OCI-M2 (cell line): ENCODE data around the gene DPH5.
"Not testable (repeated sequence)": the region's sequence is repeated elsewhere in the genome, so short reads cannot be mapped to it uniquely, and the experiment has no call there.

Source experiments
- DNase-seq: peaks from one replicate; lab custom pipeline; 2025; ENCODE audit not compliant: unreplicated experiment; lab: John Stamatoyannopoulos, UW

DPH5 gene

DNA sequence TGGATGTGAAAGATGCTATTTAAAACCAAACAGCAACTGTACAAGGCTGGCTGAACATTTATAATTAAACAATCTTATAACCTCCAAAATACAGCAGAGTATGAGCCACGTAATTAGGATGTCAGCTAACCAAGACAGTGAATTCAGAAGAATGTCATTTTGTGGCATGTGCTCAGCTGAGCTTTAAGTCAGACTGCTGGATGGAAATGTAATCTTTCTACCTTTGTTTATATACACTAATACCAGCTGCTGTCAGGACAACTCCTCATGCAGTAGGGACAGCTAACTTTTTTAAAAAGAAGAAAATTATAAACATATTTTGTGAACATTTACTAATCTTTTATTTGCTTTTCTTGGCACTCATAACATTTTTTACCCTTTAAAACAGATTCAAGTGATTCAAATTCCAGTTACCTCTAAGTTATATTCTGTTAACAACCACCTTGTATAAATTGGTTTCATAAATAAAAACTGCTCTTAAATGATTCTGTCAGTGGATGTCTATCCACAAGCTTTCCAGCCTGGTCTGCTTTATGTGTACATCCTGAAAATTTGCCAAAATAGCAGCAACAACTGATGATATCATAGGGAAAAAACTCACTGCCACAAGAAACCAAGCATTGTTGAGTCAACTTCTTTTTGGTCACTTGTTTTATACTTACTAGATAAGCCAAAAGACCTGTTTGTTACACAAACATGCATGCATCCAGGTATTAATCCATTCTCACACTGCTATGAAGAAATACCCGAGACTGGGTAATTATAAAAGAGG, 36.1 kb downstream of the DPH5 start:
- DNase-seq: no peak

DNA sequence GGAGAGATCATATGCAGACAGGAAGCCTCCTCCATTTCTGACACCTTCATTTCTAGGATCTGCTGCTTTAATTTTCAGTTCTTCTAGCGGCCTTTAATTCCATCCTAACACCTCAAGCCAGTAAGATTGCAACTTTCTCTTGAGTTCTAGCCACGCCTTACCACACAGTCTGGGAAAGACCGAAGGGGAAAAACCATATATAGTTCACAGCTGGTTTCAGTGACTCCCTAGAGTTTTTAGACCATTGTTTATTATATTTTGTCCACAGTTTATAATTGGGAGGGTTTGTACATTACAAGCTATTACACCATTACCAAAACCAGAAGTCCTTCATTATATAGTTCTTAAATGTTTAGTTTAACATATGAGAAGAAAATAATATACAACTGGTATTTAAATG, 37.5 kb downstream of the DPH5 start:
- no peak for DNase-seq

DNA sequence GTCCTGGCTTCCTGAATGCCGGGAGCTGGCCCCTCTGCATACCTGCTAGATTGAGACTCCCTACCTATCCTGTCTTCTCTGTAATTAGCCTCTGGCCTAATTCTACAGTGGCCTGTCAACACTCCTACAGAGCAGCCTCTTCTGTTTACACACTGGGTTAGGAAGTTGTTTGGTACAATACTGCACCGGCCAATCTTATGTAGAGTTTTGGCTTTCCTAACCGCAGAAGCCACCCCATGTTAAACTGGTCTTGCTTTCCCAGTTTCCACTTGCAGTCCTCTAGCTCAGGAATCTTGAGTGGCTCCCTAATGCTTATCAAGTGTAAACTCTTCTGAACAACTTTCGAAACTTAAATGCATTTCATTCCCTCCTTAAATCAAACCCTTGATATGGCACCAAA, 42.8 kb downstream of the DPH5 start:
- DNase-seq: no peak

DNA sequence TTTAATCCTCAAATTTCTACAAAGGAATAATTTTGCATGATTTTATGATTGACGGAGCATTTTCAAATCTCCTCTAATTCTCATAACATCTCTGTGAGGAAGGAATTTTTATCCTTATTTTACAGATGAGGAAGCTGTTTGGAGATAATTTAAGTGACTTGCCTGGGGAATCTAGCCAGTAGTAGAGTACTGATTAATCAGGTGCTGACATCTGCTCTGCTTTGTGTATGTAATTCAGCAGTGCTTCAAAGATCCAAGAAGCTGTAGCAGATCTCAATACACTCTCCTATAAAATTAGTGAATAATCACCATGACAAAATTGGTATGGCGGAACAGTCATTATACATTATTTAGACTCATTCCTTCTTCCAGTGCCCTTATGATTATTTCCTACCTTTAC, 46.0 kb downstream of the DPH5 start:
- DNase-seq: no peak

DNA sequence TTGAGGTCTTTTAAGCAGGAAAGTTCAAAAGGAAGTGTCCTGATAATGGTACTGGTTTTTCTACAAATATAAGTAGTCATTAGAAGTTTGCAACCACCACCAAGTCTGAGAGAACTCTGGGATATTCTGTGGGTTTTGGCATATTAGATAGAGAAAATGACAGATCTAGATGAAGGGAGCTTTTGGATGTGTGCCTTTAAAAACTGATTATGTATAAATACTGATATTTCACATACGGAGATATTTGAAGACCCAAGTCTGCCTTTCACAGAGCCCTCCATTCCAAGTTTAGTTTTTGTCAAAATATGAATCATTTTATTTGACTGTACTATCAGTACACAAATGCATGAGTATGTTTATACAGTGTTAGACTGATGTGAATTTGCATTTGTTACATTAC, 48.6 kb downstream of the DPH5 start:
- no peak for DNase-seq

DNA sequence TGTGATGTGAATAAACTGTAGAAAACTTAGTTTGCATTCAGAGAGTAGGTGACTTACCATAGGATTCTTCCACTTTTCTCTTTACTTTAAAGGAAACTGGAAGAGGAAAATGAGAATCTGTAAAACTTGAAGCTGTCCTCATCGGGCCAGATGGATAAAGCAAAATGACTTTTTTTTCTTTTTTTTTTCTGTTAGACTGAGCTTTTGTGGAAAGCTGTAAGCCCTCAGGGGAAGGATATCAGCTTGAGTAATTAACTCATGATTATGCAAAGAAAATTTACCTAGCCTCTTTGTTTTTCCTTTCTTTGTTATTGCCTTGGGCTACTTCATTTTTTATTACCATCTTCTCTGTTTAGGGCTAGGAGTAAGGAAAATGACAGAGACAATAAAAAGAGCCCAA, 53.4 kb downstream of the DPH5 start:
- no peak for DNase-seq

DNA sequence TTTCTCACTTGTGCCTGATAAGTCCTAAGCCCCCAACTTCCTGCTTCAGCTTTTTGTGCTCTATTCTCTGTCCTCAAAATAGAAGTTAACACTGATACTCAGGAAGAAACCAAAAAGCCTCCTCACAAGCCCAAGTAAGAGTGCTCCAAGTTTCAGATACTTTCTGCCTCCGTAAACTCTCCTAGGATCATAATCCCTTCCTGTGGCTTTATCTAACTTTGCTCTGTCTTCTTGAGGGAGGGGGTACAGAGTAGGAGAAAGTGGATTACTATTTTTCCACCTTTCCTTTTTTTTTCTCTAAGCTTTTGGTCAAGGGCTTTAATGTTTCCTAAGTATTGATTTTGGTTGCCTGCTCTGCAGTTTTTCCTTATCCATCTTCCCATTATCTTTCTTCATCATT, 54.6 kb downstream of the DPH5 start:
- no peak for DNase-seq

DNA sequence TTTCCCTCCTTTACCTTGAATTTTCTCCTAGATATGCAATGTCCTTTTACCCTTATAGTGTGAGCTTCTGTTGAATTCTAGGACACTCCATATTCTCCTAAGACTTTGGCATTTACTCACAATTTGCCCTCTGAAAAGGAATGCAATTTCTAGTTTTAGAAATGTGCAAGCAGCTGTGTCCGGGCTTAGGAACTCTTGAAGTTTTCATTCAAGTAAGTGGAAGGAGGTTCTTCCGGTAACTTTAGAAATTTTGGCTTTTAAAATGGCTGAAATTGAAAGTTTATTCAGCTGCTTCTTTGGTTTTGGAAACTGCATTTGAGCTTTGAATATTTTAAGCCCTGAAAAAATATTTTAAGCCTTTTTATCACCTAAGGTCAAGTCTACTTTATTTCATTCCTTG, 56.3 kb downstream of the DPH5 start:
- DNase-seq: no peak

DNA sequence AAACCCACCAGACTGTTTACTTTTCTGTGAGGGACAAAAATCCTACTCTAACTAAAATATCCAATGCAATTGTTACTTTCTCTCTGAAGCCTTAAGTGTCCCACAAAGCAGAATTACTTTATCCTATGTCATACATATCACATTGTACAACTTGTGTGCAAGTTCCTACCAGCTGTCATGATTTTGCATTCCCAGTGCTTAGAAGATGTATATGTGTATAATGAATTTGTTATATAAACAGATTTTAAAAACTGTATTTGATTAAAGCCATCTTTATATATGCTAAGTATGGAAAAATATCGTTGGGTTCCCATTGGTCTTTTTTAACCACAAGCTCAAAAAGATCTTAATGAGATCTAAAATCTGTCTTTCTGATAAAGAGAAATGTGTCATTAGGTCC, 57.0 kb downstream of the DPH5 start:
- DNase-seq: no peak

DNA sequence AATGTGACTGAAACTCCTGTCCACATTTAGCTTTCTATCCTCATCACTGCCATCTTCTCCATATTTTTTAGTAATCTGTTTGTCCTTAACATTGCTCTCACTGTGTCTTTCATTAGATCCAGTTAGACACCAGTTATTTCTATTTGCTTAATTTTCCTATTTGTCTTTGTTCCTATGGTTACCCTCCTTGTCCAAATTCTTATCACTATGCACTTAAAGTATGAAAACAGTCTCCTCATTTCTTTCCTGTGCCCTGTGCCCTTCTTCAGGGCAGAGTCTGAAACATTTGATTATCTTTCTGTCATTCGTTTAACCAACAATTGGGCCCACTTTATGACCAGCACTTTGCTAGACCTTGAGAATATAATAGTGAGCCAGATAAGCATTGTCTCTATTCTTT, 65.5 kb downstream of the DPH5 start:
- DNase-seq: no peak

DNA sequence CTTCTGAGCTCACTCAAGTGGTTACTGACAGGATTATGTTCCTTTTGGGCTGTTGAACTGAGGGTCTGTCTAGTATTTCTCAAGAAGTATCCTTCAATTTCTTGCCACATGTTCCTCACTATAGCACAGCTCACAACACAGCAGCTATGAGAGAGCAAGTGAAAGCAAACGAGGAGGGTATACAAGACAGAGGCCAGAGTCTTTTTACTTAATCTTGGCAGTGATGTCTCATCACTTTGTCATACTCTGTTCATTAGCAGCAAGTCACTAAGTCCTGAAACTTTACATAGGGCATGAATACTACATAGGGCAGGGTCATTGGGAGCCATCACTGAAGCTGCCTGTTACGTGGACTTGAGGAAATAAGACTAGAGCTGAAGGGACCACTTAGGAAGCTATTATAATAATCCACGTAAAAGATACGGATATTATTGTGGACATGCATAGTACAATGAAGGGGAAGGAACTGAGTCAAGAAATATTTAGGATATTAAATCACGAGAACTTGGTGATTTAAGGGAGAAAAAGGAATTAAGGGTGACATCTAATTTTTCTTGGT, 66.0 kb downstream of the DPH5 start:
- DNase-seq: no peak

DNA sequence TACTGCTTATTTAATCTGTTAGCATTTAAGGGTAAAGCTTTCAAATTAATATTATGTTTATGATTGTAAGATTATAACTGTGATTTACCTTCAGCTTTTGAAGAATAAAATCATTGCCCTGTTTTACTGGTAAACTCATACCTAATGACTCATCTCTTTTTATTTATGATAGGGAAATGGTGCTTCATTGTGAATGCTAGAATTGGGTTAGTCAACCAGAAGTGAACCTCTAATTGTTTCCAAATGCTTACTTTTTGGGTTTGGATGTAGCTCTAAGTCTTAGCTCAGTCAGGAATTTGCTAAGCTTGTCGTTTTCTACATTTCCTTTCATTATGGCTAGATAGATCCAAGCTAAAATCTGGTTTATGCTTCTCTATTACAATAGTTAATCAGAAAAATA, 70.3 kb downstream of the DPH5 start:
- DNase-seq: no peak

DNA sequence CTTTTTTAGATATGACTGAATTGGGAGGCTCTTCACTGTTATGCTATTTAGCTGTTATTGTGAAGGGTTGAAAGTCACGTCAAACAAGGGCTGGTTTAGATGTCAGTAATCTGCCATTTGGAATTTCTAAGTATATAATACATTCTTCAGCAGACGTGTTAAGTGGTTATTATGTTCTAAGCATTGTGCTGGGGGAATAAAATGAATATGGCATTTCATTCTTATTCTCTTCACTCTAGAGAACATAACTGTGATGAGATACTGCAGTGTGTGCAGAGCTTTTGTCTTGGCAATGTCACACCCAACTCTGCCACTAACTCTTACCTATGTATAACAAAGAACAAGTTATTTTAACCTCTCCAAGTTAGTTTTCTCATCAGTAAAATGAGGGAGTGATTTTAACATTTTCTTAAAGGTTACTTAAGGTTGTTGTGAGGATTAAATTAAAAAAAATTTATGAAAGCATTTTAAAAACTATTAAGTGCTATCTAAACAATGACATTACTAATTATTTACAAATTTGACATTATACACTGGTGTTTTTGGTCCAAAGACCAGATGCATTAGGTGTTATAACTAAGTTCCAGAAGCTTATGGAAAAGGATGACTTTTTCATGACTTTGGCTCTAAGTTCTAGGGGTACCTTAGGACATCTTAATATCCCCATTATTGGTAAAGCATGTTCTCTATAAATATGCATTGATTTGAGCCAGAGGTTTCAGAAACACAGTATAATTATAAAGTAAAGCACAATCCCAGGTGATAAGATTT, 71.4 kb downstream of the DPH5 start:
- no peak for DNase-seq

DNA sequence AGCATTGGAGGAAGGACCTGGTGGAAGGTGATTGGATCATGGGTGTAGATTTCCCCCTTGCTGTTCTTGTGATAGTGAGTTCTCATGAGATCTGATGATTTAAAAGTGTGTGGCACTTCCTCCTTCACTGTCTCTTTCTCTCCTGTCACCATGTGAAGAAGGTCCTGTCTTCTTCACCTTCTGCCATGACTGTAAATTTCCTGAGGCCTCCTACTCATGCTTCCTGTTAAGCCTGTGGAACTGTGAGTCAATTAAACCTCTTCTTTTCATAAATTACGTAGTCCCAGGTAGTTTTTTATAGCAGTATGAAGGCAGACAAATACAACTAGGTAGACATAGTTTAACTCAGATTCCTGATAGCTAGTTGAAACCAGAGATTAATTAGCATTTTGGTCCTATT, 72.6 kb downstream of the DPH5 start:
- DNase-seq: not testable (repeated sequence)

DNA sequence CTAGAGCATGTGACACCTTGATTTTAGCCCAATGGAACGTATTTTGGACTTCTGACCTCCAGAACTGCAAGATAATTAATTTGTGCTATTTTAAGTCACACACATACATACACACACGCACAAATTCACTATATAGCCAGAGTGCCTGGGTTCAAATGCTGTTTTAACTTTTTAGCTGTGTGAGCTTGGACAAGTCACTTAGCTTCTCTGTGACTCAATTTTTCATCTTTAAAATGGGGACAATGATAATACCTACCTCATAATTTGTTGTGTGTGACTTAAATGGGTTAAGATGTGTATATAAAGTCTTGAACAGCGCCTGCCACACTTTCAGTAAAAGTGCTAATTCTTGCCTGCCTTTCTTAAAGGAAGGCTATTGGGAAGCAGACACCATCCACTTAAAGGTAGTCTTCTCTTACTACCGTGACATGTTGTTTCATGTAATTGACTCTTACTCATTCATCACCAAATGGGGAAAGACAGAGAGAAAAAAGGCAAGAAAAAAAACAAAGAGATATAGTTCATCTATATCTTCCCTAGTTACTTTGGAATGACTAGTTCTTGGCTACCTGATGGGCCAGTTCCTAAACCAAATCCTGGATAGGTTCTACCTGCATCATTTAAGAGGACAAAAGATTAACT, 73.4 kb downstream of the DPH5 start:
- DNase-seq: no peak

DNA sequence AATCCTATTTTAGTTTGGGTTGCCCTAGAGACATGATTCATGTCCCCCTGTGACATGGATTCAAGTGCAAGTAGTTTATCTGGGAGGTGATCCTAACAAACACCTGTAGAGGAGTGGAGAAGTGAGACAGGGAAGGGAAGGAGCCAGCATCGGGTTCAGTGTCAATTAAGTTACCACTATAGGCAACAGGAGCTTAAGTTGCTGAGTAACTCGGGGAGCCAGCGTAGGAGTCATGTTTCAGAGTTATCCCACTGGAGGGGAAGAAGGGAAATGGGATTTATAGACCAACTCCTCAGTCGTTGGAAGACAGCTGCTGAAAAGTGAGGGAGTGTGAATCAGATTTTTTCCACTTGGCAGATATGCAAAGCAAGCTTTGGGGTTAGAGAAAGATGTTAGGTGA, 74.8 kb downstream of the DPH5 start:
- no peak for DNase-seq

DNA sequence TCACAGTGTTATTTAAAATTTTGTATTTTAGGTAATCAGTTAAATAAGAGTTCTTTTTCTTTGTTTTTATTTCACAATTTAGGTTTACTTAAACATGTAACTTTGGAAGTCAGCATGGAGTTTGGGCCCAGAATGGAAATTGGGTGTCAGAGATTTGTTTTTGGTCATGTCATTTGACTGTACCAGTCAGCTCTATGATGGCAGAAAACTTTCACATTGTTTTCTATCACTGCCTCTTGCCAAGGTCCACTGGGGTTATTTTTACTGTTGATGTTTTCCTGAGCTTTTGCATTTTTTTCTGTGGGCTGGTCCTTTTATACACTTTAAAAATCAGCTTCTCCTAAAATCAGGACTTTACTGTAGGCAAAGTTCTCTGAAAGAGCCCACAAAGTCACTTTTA, 75.2 kb downstream of the DPH5 start:
- no peak for DNase-seq

DNA sequence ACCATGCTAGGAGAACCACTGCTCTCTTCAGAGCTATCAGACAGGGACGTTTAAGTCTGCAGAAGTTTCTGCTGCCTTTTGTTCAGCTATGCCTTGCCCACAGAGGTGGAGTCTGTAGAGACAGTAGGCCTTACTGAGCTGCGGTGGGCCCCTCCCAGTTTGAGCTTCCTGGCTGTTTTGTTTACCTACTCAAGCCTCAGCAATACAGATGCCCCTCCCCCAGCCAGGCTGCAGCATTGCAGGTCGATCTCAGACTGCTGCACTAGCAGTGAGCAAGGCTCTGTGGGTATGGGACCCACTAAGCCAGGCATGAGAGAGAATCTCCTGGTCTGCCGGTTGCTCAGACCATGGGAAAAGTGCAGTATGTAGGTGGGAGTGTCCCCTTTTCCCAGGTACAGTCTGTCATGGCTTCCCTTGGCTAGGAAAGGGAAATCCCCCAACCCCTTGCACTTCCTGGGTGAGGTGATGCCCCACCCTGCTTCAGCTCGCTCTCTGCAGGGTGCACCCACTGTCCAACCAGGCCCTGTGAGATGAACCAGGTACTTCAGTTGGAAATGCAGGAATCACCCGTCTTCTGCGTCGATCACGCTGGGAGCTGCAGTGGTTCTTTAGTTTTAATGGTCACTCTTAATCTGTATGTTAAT, 75.9 kb downstream of the DPH5 start:
- not testable (repeated sequence) for DNase-seq

DNA sequence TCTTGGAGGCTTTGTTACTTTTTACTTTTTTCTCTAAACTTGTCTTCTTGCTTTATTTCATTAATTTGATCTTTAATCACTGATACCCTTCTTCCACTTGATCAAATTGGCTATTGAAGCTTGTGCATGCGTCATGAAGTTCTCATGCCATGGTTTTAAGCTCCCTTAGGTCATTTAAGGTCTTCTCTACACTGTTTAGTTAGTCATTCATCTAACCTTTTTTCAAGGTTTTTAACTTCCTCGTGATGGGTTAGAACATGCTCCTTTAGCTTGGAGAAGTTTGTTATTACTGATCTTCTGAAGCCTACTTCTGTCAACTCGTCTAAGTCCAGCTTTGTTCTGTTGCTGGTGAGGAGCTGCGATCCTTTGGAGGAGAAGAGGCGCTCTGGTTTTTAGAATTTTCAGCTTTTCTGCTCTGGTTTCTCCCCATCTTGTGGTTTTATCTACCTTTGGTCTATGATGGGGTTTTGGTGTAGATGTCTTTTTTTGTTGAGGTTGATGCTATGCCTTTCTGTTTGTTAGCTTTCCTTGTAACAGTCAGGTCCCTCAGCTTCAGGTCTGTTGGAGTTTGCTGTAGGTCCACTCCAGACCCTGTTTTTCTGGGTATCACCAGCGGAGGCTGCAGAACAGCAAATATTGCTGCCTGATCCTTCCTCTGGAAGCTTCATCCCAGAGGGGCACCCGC, 76.7 kb downstream of the DPH5 start:
- DNase-seq: not testable (repeated sequence)

DNA sequence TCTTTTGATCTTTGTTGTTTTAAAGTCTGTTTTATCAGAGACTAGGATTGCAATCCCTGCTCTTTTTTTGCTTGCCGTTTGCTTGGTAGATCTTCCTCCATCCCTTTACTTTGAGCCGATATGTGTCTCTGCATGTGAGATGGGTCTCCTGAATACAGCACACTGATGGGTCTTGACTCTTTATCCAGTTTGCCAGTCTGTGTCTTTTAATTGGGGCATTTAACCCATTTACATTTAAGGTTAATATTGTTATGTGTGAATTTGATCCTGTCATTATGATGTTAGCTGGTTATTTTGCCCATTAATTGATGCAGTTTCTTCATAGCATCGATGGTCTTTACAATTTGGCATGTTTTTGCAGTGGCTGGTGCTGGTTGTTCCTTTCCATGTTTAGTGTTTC, 77.8 kb downstream of the DPH5 start:
- not testable (repeated sequence) for DNase-seq

DNA sequence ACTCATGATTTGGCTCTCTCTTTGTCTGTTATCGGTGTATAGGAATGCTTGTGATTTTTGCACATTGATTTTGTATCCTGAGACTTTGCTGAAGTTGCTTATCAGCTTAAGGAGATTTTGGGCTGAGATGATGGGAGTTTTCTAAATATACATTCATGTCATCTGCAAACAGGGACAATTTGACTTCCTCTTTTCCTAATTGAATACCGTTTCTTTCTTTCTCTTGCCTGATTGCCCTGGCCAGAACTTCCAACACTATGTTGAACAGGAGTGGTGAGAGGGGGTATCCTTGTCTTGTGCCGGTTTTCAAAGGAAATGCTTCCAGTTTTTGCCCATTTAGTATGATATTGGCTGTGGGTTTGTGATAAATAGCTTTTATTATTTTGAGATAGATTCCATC, 79.5 kb downstream of the DPH5 start:
- not testable (repeated sequence) for DNase-seq
